GM23338 (cell line): ENCODE data around the gene MRPS10. TPM values are rescaled to one million over a fixed set of nuclear protein-coding genes. Genes with fewer than 3 reads are reported as not detected.

ENCODE experiments used
- ATAC-seq: fragments of 200-7000 bp; cut with Tn5 transposase; 3 replicates; pipeline ENCODE4 v1.9.1; 2020
- DNase-seq: peaks from one replicate; pipeline ENCODE4 v3.0.0-alpha.2; 2015; ENCODE audit warnings: low spot score
- H2AFZ ChIP-seq: fragments of 200-600 bp; sonication (generic); 2 replicates; pipeline ENCODE4 v1.8.0; 2016; ENCODE audit warnings: antibody characterized with exemption, mild to moderate bottlenecking, moderate library complexity
- H3F3A ChIP-seq: fragments of 200-600 bp; sonication (generic); replicated peaks from 2 replicates; pipeline ENCODE4 v1.8.0; 2017; ENCODE audit warnings: antibody characterized with exemption, mixed run types, low read depth
- H3K27ac ChIP-seq: fragments of 200-600 bp; sonication (generic); 2 replicates; pipeline ENCODE4 v1.6.1; 2016; ENCODE audit warnings: low read depth
- H3K27me3 ChIP-seq: fragments of 200-600 bp; sonication (generic); 2 replicates; pipeline ENCODE4 v1.8.0; 2016; ENCODE audit warnings: mild to moderate bottlenecking, mixed run types, moderate library complexity; ENCODE audit not compliant: insufficient read depth
- H3K36me3 ChIP-seq: fragments of 200-600 bp; sonication (generic); 2 replicates; pipeline ENCODE4 v1.8.0; 2016; ENCODE audit warnings: mild to moderate bottlenecking; ENCODE audit not compliant: insufficient read depth
- H3K4me1 ChIP-seq: fragments of 200-600 bp; sonication (generic); 2 replicates; pipeline ENCODE4 v1.8.0; 2016; ENCODE audit warnings: mild to moderate bottlenecking, moderate library complexity; ENCODE audit not compliant: insufficient read depth
- H3K4me2 ChIP-seq: fragments of 200-600 bp; sonication (generic); 2 replicates; pipeline ENCODE4 v1.7.1; 2017; ENCODE audit warnings: mixed run types
- H3K4me3 ChIP-seq: fragments of 200-600 bp; sonication (generic); 2 replicates; pipeline ENCODE4 v1.6.1; 2016; ENCODE audit warnings: mixed run types
- H3K79me2 ChIP-seq: fragments of 200-600 bp; sonication (generic); replicated peaks from 2 replicates; pipeline ENCODE4 v1.8.0; 2017; ENCODE audit warnings: mild to moderate bottlenecking; ENCODE audit not compliant: insufficient read depth
- H3K9me2 ChIP-seq: fragments of 200-600 bp; sonication (generic); 2 replicates; pipeline ENCODE4 v1.8.0; 2017; ENCODE audit not compliant: insufficient read depth
- H4K20me1 ChIP-seq: fragments of 200-600 bp; sonication (generic); replicated peaks from 2 replicates; pipeline ENCODE4 v1.8.0; 2017; ENCODE audit warnings: mild to moderate bottlenecking; ENCODE audit not compliant: insufficient read depth
- H3K27ac Mint-ChIP-seq: 2 replicates; pipeline ENCODE4 v1.8.0; 2020; ENCODE audit warnings: inconsistent platforms, mild to moderate bottlenecking, moderate library complexity, mixed read lengths
- H3K27me3 Mint-ChIP-seq: 3 replicates; pipeline ENCODE4 v1.8.0; 2022; ENCODE audit warnings: low read depth, mild to moderate bottlenecking, moderate library complexity, mixed read lengths, inconsistent platforms; ENCODE audit not compliant: insufficient read depth, poor library complexity
- H3K36me3 Mint-ChIP-seq: 3 replicates; pipeline ENCODE4 v1.8.0; 2021; ENCODE audit warnings: low read depth, mild to moderate bottlenecking, inconsistent platforms, moderate library complexity, mixed read lengths
- H3K4me1 Mint-ChIP-seq: 3 replicates; pipeline ENCODE4 v1.8.0; 2020; ENCODE audit warnings: mild to moderate bottlenecking, inconsistent platforms, mixed read lengths
- H3K4me3 Mint-ChIP-seq: 3 replicates; pipeline ENCODE4 v1.8.0; 2021; ENCODE audit warnings: moderate library complexity, mild to moderate bottlenecking, inconsistent platforms, mixed read lengths
- H3K9me3 Mint-ChIP-seq: 3 replicates; pipeline ENCODE4 v1.8.0; 2020; ENCODE audit warnings: moderate library complexity, mild to moderate bottlenecking, inconsistent platforms, mixed read lengths
- CREB1 ChIP-seq: fragments of 250-450 bp; sonication (Bioruptor Pico); IDR thresholded peaks from 2 replicates; pipeline ENCODE4 v1.5.0; 2020; ENCODE audit warnings: low read depth, mild to moderate bottlenecking, moderate library complexity
- EZH2 ChIP-seq: fragments of 200-600 bp; sonication (generic); IDR thresholded peaks from one replicate; pipeline ENCODE4 v1.8.0; 2017; ENCODE audit warnings: antibody characterized with exemption, mild to moderate bottlenecking, low read depth; ENCODE audit not compliant: unreplicated experiment
- EZH2phosphoT487 ChIP-seq: fragments of 200-600 bp; sonication (generic); IDR thresholded peaks from one replicate; pipeline ENCODE4 v1.8.1; 2018; ENCODE audit warnings: antibody characterized with exemption; ENCODE audit not compliant: unreplicated experiment
- JUNB ChIP-seq: IDR thresholded peaks from one replicate; pipeline ENCODE4 v1.6.1; 2016; ENCODE audit warnings: antibody characterized with exemption; ENCODE audit not compliant: unreplicated experiment
- NANOG ChIP-seq: IDR thresholded peaks from 2 replicates; pipeline ENCODE4 v1.6.1; 2016; ENCODE audit warnings: antibody characterized with exemption, borderline replicate concordance
- POLR2AphosphoS5 ChIP-seq: IDR thresholded peaks from 2 replicates; pipeline ENCODE4 v1.6.1; 2016; ENCODE audit warnings: antibody characterized with exemption, low read depth
- STAT1 ChIP-seq: IDR thresholded peaks from one replicate; pipeline ENCODE4 v1.6.1; 2016; ENCODE audit warnings: antibody characterized with exemption; ENCODE audit not compliant: unreplicated experiment
- ZNF114 ChIP-seq: fragments of 250-450 bp; sonication (Bioruptor Pico); IDR thresholded peaks from 2 replicates; pipeline ENCODE4 v1.5.0; 2020; ENCODE audit warnings: mild to moderate bottlenecking, moderate library complexity
- ZNF331 ChIP-seq: fragments of 250-450 bp; sonication (Bioruptor Pico); IDR thresholded peaks from 2 replicates; pipeline ENCODE4 v1.5.0; 2020; ENCODE audit warnings: low read depth, mild to moderate bottlenecking, moderate library complexity
- polyA plus RNA-seq: library from polyadenylated mRNA; unstranded; fragments of >200 nt; fragmentation: Nextera tagmentation; extraction: Ambion mirVana; gene quantifications from 2 replicates; pipeline ENCODE4 v1.2.1, GENCODE V29; 2016
- total RNA-seq: library from RNA; depleted of rRNA; stranded (reverse); fragments of >200 nt; shearing (Covaris generic); gene quantifications from 2 replicates; pipeline ENCODE4 v1.2.3, GENCODE V29; 2014
- TF ChIP-seq, protein P1 (sequence below), 2 experiments: fragments of 200-600 bp in 1 of 2; sonication (generic) in 1 of 2; conservative IDR thresholded peaks; 2 replicates each; pipeline versions ENCODE4 v1.5.1 to v1.6.1; 2016 to 2017; ENCODE audit warnings: antibody characterized with exemption in 2 of 2, low read depth in 2 of 2, mild to moderate bottlenecking in 2 of 2, moderate library complexity in 1 of 2
- TF ChIP-seq, protein P2 (sequence below): IDR thresholded peaks from 2 replicates; pipeline ENCODE4 v1.6.1; 2016; ENCODE audit warnings: antibody characterized with exemption
- TF ChIP-seq, protein P3 (sequence below): IDR thresholded peaks from one replicate; pipeline ENCODE4 v1.6.1; 2018; ENCODE audit warnings: antibody characterized with exemption; ENCODE audit not compliant: unreplicated experiment
- TF ChIP-seq, protein P4 (sequence below): fragments of 250-450 bp; sonication (Bioruptor Pico); IDR thresholded peaks from 2 replicates; pipeline ENCODE4 v1.5.0; 2020; ENCODE audit warnings: mild to moderate bottlenecking, moderate library complexity

Gene MRPS10
- total and polyA plus RNA-seq, 2 experiments from 2014 or later = 36.2 to 42.7 TPM

DNA sequence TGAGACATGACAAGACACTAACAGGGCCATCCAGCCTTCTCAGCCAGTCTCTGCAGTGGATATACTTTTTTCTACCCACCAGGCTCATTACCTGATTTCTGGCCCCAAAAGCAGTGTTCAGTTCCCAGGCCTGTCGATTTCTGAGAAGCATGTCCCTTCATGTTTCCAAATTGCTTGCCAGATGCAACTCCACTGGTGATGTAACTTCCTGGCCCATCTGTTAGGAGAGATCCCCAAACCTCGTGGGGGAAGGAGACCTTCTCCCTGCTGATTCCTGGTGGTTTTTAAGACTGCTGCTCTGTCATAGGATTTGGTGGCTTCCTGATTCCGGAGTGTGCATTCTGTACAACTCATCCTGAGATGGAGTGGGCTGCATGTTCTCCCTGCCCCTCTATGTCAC, 31.6 kb upstream of the MRPS10 start:
- Mint-ChIP-seq H3K27ac (no peak overlapping the region), H3K4me1 (no peaks in the 10 kb centered on the region), H3K9me3 (no peaks in the 10 kb centered on the region), H3K4me3 (no peak overlapping the region), H3K27me3 (peaks cover 5% of the 10 kb centered on the region), H3K36me3 (peaks cover 74% of the 10 kb centered on the region)
- Histone ChIP-seq H3K79me2 (no peaks in the 10 kb centered on the region), H3F3A (no peaks in the 10 kb centered on the region), H2AFZ (no peak overlapping the region), H4K20me1 (no peaks in the 10 kb centered on the region), H3K4me3 (no peak overlapping the region), H3K9me2 (no peaks in the 10 kb centered on the region), H3K27ac (no peak overlapping the region), H3K27me3 (no peaks in the 10 kb centered on the region), H3K4me2 (no peak overlapping the region), H3K4me1 (no peaks in the 10 kb centered on the region), H3K36me3 (peaks cover 10% of the 10 kb centered on the region)
- no peak for ATAC-seq
- no peak for TF ChIP-seq NANOG
- TF ChIP-seq STAT1 = no peak
- no peak for TF ChIP-seq ZNF114 (CRISPR knock-in tag)
- TF ChIP-seq, protein P1, sequence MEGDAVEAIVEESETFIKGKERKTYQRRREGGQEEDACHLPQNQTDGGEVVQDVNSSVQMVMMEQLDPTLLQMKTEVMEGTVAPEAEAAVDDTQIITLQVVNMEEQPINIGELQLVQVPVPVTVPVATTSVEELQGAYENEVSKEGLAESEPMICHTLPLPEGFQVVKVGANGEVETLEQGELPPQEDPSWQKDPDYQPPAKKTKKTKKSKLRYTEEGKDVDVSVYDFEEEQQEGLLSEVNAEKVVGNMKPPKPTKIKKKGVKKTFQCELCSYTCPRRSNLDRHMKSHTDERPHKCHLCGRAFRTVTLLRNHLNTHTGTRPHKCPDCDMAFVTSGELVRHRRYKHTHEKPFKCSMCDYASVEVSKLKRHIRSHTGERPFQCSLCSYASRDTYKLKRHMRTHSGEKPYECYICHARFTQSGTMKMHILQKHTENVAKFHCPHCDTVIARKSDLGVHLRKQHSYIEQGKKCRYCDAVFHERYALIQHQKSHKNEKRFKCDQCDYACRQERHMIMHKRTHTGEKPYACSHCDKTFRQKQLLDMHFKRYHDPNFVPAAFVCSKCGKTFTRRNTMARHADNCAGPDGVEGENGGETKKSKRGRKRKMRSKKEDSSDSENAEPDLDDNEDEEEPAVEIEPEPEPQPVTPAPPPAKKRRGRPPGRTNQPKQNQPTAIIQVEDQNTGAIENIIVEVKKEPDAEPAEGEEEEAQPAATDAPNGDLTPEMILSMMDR (conservative IDR thresholded peaks at IDR 0.05; ENCODE audit: low read depth in 2 of 2) = no peak
- TF ChIP-seq, protein P2, sequence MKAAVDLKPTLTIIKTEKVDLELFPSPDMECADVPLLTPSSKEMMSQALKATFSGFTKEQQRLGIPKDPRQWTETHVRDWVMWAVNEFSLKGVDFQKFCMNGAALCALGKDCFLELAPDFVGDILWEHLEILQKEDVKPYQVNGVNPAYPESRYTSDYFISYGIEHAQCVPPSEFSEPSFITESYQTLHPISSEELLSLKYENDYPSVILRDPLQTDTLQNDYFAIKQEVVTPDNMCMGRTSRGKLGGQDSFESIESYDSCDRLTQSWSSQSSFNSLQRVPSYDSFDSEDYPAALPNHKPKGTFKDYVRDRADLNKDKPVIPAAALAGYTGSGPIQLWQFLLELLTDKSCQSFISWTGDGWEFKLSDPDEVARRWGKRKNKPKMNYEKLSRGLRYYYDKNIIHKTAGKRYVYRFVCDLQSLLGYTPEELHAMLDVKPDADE = no peak
- TF ChIP-seq CREB1 (CRISPR knock-in tag) = no peak
- TF ChIP-seq, protein P3, sequence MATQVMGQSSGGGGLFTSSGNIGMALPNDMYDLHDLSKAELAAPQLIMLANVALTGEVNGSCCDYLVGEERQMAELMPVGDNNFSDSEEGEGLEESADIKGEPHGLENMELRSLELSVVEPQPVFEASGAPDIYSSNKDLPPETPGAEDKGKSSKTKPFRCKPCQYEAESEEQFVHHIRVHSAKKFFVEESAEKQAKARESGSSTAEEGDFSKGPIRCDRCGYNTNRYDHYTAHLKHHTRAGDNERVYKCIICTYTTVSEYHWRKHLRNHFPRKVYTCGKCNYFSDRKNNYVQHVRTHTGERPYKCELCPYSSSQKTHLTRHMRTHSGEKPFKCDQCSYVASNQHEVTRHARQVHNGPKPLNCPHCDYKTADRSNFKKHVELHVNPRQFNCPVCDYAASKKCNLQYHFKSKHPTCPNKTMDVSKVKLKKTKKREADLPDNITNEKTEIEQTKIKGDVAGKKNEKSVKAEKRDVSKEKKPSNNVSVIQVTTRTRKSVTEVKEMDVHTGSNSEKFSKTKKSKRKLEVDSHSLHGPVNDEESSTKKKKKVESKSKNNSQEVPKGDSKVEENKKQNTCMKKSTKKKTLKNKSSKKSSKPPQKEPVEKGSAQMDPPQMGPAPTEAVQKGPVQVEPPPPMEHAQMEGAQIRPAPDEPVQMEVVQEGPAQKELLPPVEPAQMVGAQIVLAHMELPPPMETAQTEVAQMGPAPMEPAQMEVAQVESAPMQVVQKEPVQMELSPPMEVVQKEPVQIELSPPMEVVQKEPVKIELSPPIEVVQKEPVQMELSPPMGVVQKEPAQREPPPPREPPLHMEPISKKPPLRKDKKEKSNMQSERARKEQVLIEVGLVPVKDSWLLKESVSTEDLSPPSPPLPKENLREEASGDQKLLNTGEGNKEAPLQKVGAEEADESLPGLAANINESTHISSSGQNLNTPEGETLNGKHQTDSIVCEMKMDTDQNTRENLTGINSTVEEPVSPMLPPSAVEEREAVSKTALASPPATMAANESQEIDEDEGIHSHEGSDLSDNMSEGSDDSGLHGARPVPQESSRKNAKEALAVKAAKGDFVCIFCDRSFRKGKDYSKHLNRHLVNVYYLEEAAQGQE = no peak
- no peak for TF ChIP-seq POLR2AphosphoS5
- TF ChIP-seq EZH2phosphoT487 = no peak
- TF ChIP-seq JUNB = no peak
- no peak for TF ChIP-seq EZH2
- TF ChIP-seq, protein P4, sequence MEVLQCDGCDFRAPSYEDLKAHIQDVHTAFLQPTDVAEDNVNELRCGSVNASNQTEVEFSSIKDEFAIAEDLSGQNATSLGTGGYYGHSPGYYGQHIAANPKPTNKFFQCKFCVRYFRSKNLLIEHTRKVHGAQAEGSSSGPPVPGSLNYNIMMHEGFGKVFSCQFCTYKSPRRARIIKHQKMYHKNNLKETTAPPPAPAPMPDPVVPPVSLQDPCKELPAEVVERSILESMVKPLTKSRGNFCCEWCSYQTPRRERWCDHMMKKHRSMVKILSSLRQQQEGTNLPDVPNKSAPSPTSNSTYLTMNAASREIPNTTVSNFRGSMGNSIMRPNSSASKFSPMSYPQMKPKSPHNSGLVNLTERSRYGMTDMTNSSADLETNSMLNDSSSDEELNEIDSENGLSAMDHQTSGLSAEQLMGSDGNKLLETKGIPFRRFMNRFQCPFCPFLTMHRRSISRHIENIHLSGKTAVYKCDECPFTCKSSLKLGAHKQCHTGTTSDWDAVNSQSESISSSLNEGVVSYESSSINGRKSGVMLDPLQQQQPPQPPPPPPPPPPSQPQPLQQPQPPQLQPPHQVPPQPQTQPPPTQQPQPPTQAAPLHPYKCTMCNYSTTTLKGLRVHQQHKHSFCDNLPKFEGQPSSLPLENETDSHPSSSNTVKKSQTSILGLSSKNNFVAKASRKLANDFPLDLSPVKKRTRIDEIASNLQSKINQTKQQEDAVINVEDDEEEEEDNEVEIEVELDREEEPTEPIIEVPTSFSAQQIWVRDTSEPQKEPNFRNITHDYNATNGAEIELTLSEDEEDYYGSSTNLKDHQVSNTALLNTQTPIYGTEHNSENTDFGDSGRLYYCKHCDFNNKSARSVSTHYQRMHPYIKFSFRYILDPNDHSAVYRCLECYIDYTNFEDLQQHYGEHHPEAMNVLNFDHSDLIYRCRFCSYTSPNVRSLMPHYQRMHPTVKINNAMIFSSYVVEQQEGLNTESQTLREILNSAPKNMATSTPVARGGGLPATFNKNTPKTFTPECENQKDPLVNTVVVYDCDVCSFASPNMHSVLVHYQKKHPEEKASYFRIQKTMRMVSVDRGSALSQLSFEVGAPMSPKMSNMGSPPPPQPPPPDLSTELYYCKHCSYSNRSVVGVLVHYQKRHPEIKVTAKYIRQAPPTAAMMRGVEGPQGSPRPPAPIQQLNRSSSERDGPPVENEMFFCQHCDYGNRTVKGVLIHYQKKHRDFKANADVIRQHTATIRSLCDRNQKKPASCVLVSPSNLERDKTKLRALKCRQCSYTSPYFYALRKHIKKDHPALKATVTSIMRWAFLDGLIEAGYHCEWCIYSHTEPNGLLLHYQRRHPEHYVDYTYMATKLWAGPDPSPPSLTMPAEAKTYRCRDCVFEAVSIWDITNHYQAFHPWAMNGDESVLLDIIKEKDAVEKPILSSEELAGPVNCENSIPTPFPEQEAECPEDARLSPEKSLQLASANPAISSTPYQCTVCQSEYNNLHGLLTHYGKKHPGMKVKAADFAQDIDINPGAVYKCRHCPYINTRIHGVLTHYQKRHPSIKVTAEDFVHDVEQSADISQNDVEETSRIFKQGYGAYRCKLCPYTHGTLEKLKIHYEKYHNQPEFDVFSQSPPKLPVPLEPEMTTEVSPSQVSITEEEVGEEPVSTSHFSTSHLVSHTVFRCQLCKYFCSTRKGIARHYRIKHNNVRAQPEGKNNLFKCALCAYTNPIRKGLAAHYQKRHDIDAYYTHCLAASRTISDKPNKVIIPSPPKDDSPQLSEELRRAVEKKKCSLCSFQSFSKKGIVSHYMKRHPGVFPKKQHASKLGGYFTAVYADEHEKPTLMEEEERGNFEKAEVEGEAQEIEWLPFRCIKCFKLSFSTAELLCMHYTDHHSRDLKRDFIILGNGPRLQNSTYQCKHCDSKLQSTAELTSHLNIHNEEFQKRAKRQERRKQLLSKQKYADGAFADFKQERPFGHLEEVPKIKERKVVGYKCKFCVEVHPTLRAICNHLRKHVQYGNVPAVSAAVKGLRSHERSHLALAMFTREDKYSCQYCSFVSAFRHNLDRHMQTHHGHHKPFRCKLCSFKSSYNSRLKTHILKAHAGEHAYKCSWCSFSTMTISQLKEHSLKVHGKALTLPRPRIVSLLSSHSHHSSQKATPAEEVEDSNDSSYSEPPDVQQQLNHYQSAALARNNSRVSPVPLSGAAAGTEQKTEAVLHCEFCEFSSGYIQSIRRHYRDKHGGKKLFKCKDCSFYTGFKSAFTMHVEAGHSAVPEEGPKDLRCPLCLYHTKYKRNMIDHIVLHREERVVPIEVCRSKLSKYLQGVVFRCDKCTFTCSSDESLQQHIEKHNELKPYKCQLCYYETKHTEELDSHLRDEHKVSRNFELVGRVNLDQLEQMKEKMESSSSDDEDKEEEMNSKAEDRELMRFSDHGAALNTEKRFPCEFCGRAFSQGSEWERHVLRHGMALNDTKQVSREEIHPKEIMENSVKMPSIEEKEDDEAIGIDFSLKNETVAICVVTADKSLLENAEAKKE (CRISPR knock-in tag) = no peak
- TF ChIP-seq ZNF331 (CRISPR knock-in tag) = no peak
- DNase-seq = no peak
